Esophagus muscularis mucosa (tissue), 3 donors: Measurements from ENCODE around the gene TRPV4.

Source experiments
- CTCF ChIP-seq, 3 experiments: fragments of 200-600 bp in 2 of 3; fragments of 450-650 bp in 1 of 3; sonication (generic) in 2 of 3; IDR thresholded peaks; one replicate each; pipeline ENCODE4 v1.5.1; 2017 to 2019; ENCODE audit warnings: antibody characterized with exemption in 3 of 3, mild to moderate bottlenecking in 2 of 3, moderate library complexity in 1 of 3
- POLR2A ChIP-seq: fragments of 450-650 bp; IDR thresholded peaks from one replicate; pipeline ENCODE4 v1.6.1; 2017; ENCODE audit warnings: antibody characterized with exemption, moderate library complexity, mild to moderate bottlenecking, low read depth

DNA sequence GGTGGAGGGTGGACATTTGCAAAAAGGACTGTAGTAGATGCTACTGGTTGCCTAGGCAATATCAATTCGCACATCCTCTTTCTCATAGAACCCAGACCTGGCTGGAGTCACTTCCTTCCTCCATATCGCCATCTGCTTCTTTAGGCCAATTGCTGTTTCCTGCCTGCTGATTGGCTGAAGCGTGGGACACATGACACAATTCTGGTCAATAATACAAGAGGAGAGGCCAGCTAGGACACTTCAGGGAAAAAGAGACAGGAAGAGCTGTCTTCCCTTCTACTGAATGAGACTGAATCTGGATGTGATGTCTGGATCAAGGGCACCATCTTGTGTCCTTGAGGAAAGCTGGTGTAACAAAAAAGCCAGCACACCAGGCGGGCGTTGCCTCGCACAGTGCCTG lies 53.8 kb downstream of the TRPV4 start:
- TF ChIP-seq CTCF (IDR thresholded peaks at IDR 0.05) (no peak), POLR2A (no peak)
